Sigmoid colon (tissue), 7 donors: ENCODE results near the gene TOM1. TPM values are rescaled to one million over a fixed set of nuclear protein-coding genes. Genes with fewer than 3 reads are reported as not detected.

Experiments used
- DNase-seq: peaks from one replicate; pipeline ENCODE4 v3.0.0-alpha.2; 2019
- H3K27ac ChIP-seq, 4 donors: fragments of 200-600 bp; sonication (generic); one replicate each; pipeline ENCODE4 v1.5.1; 2016 to 2019; ENCODE audit warnings: mild to moderate bottlenecking in 1 of 4
- H3K27me3 ChIP-seq, 3 donors: fragments of 200-600 bp; sonication (generic); one replicate each; pipeline ENCODE4 v1.5.1; 2019; ENCODE audit warnings: mild to moderate bottlenecking in 1 of 3
- H3K36me3 ChIP-seq, 4 donors: fragments of 200-600 bp; sonication (generic); one replicate each; pipeline ENCODE4 v1.5.1; 2016 to 2019
- H3K4me1 ChIP-seq, 4 donors: fragments of 200-600 bp; sonication (generic); one replicate each; pipeline ENCODE4 v1.5.1; 2017 to 2019
- H3K4me3 ChIP-seq, 4 donors: fragments of 200-600 bp; sonication (generic); one replicate each; pipeline ENCODE4 v1.5.1; 2017 to 2019; ENCODE audit warnings: mild to moderate bottlenecking in 2 of 4, moderate library complexity in 1 of 4
- H3K9me3 ChIP-seq, 4 donors: fragments of 200-600 bp in 3 of 4; sonication (generic) in 3 of 4; one replicate each; pipeline versions ENCODE4 v1.5.1 to v1.6.1; 2013 to 2019
- EP300 ChIP-seq, 4 donors: sonication (generic); formaldehyde crosslinking; IDR thresholded peaks; one replicate each; pipeline ENCODE4 v1.6.1; 2017; ENCODE audit warnings: antibody characterized with exemption in 4 of 4
- POLR2A ChIP-seq, 2 donors: fragments of 450-650 bp; IDR thresholded peaks; one replicate each; pipeline ENCODE4 v1.6.1; 2016; ENCODE audit warnings: antibody characterized with exemption in 2 of 2, mild to moderate bottlenecking in 2 of 2, moderate library complexity in 2 of 2
- POLR2AphosphoS5 ChIP-seq, 4 donors: sonication (generic); formaldehyde crosslinking; IDR thresholded peaks; one replicate each; pipeline ENCODE4 v1.6.1; 2017; ENCODE audit warnings: antibody characterized with exemption in 4 of 4
- WGBS, 2 donors: extraction: QIAGEN DNeasy Blood & Tissue Kit; methylation state at CpG; one replicate each; pipeline ENCODE4 v1.1.7; 2013; 5-methylcytosine and 5-hydroxymethylcytosine counted together
- intact Hi-C: fragments of 100-400 bp; cut with DNase I; formaldehyde crosslinking; loops from one replicate; pipeline ENCODE4 v1.15.1; 2023
- polyA plus RNA-seq, 3 donors: library from polyadenylated mRNA; stranded (reverse); fragments of 200-250 nt; gene quantifications; one replicate each; pipeline ENCODE4 v1.2.3, GENCODE V29; 2013
- total RNA-seq, 4 donors: library from RNA; depleted of rRNA; stranded (reverse); fragments of >200 nt; gene quantifications; one replicate each; pipeline ENCODE4 v1.1.0, GENCODE V29; 2016
- TF ChIP-seq, protein P1 (sequence below), 4 experiments: fragments of 450-650 bp in 3 of 4; fragments of 200-600 bp in 1 of 4; IDR thresholded peaks; one replicate each; pipeline ENCODE4 v1.5.1; 2016 to 2019; ENCODE audit warnings: antibody characterized with exemption in 4 of 4, mild to moderate bottlenecking in 3 of 4, moderate library complexity in 2 of 4
- donor health status: healthy with polysubstance abuse.
- donor health status: Bipolar disorder and iron deficiency.
- donor health status: healthy.

TOM1 gene
- total and polyA plus RNA-seq, 7 donors = 32.5 to 66.5 (median 50.8) TPM

DNA sequence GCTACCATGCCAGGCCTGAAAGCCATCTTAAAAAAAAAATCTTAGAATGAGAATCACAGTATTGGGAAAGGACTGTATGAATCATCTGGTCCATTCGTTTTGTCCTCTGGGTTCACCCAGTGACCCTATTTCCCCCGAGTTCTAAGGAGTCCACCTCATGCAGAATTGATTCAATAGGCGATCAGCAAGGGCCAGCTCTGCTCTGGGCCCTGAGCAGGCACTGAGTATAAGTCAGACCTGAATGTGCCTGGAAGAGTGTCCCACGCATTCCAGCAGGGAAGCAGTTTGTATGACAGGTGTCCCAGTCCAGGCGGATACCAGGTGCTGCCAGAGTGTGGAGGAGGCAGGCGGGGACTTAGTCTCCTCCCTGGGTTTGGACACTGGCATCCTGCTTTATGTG lies 80.3 kb downstream of the TOM1 start:
- Histone ChIP-seq H3K27me3 (no peaks in the 10 kb centered on the region), H3K4me1 (peaks cover 0 to 30% (median 27%) of the 10 kb centered on the region in 4 donors), H3K9me3 (no peaks in the 10 kb centered on the region), H3K4me3 (no peak overlapping the region), H3K27ac (peak overlapping the region; percentile 79 to 86 (median 85)), H3K36me3 (no peaks in the 10 kb centered on the region)
- intact Hi-C loops = loop anchor here (2.0 kb wide), 1 partner anchor 19 kb away; no protein-coding TSS in a partner anchor
- 27 to 76% methylated on average over 6 of the region's 6 CpGs for WGBS, 2 donors
- TF ChIP-seq, protein P1, sequence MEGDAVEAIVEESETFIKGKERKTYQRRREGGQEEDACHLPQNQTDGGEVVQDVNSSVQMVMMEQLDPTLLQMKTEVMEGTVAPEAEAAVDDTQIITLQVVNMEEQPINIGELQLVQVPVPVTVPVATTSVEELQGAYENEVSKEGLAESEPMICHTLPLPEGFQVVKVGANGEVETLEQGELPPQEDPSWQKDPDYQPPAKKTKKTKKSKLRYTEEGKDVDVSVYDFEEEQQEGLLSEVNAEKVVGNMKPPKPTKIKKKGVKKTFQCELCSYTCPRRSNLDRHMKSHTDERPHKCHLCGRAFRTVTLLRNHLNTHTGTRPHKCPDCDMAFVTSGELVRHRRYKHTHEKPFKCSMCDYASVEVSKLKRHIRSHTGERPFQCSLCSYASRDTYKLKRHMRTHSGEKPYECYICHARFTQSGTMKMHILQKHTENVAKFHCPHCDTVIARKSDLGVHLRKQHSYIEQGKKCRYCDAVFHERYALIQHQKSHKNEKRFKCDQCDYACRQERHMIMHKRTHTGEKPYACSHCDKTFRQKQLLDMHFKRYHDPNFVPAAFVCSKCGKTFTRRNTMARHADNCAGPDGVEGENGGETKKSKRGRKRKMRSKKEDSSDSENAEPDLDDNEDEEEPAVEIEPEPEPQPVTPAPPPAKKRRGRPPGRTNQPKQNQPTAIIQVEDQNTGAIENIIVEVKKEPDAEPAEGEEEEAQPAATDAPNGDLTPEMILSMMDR (IDR thresholded peaks at IDR 0.05) = no peak
- TF ChIP-seq POLR2A (IDR thresholded peaks at IDR 0.05) (no peak), EP300 (IDR thresholded peaks at IDR 0.05) (no peak), POLR2AphosphoS5 (IDR thresholded peaks at IDR 0.05) (no peak)
- DNase-seq = no peak

DNA sequence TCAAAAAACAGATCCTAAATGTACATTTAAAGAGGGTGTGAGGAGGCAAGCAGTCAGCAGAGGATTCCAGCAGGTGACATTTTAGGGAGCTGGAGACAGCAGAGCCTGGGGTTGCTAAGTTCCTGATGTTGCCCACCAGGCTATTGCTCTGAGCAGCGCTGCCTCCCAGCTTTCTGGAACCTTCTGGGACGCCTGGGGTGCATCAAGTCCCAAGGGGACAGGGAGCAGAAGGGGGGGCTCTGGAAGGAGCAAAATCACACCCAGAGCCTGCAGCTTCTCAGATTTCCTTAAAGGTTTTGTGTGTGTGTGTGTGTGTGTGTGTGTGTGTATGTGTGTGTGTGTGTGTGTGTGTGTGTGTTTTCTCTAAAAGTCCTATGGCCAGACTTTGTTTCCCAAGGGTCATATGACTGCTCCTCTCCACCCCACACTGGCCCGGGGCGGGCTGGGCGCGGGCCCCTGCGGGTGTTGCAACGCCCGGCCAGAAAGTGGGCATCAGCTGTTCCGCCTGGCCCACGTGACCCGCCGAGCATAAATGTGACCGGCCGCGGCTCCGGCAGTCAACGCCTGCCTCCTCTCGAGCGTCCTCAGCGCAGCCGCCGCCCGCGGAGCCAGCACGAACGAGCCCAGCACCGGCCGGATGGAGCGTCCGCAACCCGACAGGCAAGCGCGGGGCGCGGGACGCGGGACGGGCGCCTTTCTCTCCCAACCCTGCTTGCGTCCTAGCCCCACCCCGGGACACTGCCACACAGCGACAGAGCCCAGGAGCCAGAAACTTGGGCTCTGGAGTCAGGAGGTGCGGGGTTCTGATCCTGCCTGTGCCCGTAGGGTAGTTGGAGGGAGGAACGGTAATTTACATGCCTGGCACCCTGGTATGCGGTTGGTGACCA lies 81.1 kb downstream of the TOM1 start, which contains the start of gene HMOX1:
Gene HMOX1 (plus strand): TSS at position 560 of the 887 bp plus-strand sequence. CDS start 78 bp downstream, at position 638.
- intact Hi-C loops = loop anchor here (2.0 kb wide), 1 partner anchor 18 kb away; no protein-coding TSS in a partner anchor
- Histone ChIP-seq H3K36me3 (no peaks in the 10 kb centered on the region), H3K4me3 (peak within 1 kb of the TSS; percentile 44 to 63 (median 59)), H3K27ac (peak within 1 kb of the TSS; percentile 79 to 86 (median 85)), H3K9me3 (no peaks in the 10 kb centered on the region), H3K27me3 (no peaks in the 10 kb centered on the region), H3K4me1 (peaks cover 0 to 30% (median 27%) of the 10 kb centered on the region in 4 donors)
- DNase-seq = peak; percentile 97
- TF ChIP-seq POLR2A (IDR thresholded peaks at IDR 0.05) (peak; percentile 52 to 53), POLR2AphosphoS5 (IDR thresholded peaks at IDR 0.05) (peak; percentile 85 to 92 (median 88)), EP300 (IDR thresholded peaks at IDR 0.05) (peak in 2 of 4 donors; percentile 24 to 43)
- TF ChIP-seq, protein P1 (IDR thresholded peaks at IDR 0.05) = peak in 1 of 4 experiments; percentile 21
- WGBS, 2 donors = 4% methylated on average over 47 of the region's 47 CpGs

DNA sequence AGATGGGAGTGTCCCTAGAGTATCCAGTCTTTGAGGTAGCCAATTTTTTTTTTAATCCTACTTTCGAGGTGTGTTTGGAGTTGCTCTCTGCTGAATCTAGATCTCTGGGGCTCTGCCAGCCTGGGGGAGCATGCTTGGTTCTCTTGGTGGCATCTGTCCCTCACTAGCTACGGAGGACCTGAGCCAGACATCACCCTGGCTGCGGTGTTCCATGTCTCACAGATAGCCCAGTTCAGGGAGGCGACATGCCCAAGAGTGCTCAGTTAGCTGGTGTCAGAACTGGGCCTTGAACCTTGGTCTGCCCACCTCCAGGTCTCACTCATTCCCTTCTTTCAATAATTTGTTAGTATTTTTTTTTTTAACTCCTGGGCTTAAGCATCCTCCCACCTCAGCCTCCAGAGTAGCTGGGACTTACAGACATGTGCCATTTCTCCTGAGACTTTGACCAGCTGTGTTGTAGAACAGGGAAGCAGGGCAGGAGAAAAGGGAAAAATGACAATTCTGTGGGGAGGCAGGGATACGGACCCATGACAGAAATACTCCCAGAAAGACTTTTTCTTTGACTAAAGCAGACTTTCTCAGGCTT lies 81.8 kb downstream of the TOM1 start:
- peaks cover 0 to 27% (median 24%) of the 10 kb centered on the region in 4 donors for H3K4me1 ChIP-seq
- H3K4me3 ChIP-seq = peak overlapping the region; percentile 44 to 63 (median 59)

DNA sequence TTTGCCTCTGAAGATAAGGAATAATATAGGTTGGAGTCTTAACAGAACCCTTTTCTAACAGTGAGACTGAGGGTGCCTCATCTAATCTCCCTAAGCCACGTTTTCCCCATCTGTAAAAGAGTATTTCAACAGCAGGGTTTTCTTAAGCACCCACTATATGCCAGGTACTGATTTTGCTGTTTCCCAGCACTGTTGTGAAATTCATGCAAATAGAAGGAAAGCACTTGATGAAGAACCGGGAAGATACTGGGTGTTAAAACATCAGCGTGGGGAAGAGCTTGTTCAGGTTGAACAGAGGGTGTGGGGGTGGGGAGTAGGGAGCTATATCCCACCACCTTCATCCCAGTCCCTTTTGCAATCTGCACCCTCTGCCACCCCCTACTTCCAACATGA lies 84.0 kb downstream of the TOM1 start:
- no peaks in the 10 kb centered on the region for H3K27me3 ChIP-seq
- H3K36me3 ChIP-seq = peaks cover 0 to 15% (median 10%) of the 10 kb centered on the region in 4 donors
- peaks cover 0 to 17% (median 15%) of the 10 kb centered on the region in 4 donors for H3K4me1 ChIP-seq
- DNase-seq = no peak
- H3K9me3 ChIP-seq = no peaks in the 10 kb centered on the region
- intact Hi-C loops = no loop called here
- no peak overlapping the region for H3K4me3 ChIP-seq
- TF ChIP-seq POLR2AphosphoS5 (IDR thresholded peaks at IDR 0.05) = no peak
- TF ChIP-seq EP300 (IDR thresholded peaks at IDR 0.05) = no peak
- TF ChIP-seq POLR2A (IDR thresholded peaks at IDR 0.05) = no peak
- TF ChIP-seq, protein P1 (IDR thresholded peaks at IDR 0.05) = no peak
- H3K27ac ChIP-seq = no peak overlapping the region
- 86 to 87% methylated on average over 3 of the region's 3 CpGs for WGBS, 2 donors

More for the DNA sequence above, 81.8 kb downstream of the TOM1 start:
- DNase-seq = peak; percentile 73
- Histone ChIP-seq H3K27me3 (no peaks in the 10 kb centered on the region), H3K36me3 (peaks cover 0 to 1% (median under 1%) of the 10 kb centered on the region in 4 donors), H3K27ac (peak overlapping the region; percentile 79 to 86 (median 85)), H3K9me3 (no peaks in the 10 kb centered on the region)
- 49 to 78% methylated on average over 5 of the region's 5 CpGs for WGBS, 2 donors
- intact Hi-C loops = loop anchor here (2.0 kb wide), 1 partner anchor 17 kb away; no protein-coding TSS in a partner anchor
- TF ChIP-seq EP300 (IDR thresholded peaks at IDR 0.05) = no peak
- TF ChIP-seq POLR2A (IDR thresholded peaks at IDR 0.05) = no peak
- TF ChIP-seq POLR2AphosphoS5 (IDR thresholded peaks at IDR 0.05) = no peak
- TF ChIP-seq, protein P1 (IDR thresholded peaks at IDR 0.05) = no peak
